Loucy (cell line): ENCODE data around the gene ABHD2.

Experiments
- H2AFZ ChIP-seq: fragments of 200-600 bp; sonication (generic); 2 replicates; pipeline ENCODE4 v1.6.0; 2016; ENCODE audit warnings: antibody characterized with exemption, mild to moderate bottlenecking, low read length, moderate library complexity
- H3F3A ChIP-seq: fragments of 200-600 bp; 2 replicates; pipeline ENCODE4 v1.6.0; 2016; ENCODE audit warnings: antibody characterized with exemption, low read depth, mild to moderate bottlenecking
- H3K27me3 ChIP-seq: fragments of 200-600 bp; sonication (generic); 2 replicates; pipeline ENCODE4 v1.6.1; 2014; ENCODE audit warnings: low read length, mild to moderate bottlenecking; ENCODE audit not compliant: insufficient read depth, poor library complexity, severe bottlenecking
- H3K36me3 ChIP-seq: fragments of 200-600 bp; sonication (generic); 2 replicates; pipeline ENCODE4 v1.6.1; 2016; ENCODE audit warnings: low read length; ENCODE audit not compliant: insufficient read depth
- H3K4me1 ChIP-seq: fragments of 200-600 bp; sonication (generic); 2 replicates; pipeline ENCODE4 v1.5.1; 2014; ENCODE audit warnings: low read length, mild to moderate bottlenecking; ENCODE audit not compliant: insufficient read depth, poor library complexity, severe bottlenecking
- H3K4me2 ChIP-seq: fragments of 200-600 bp; sonication (generic); 2 replicates; pipeline ENCODE4 v1.6.0; 2014; ENCODE audit warnings: antibody characterized with exemption, low read length, low read depth, mild to moderate bottlenecking; ENCODE audit not compliant: poor library complexity, severe bottlenecking
- H3K4me3 ChIP-seq: fragments of 200-600 bp; sonication (generic); 2 replicates; pipeline ENCODE4 v1.5.1; 2014; ENCODE audit warnings: low read length, mild to moderate bottlenecking, mixed read lengths; ENCODE audit not compliant: poor library complexity, severe bottlenecking
- H3K79me2 ChIP-seq: fragments of 200-600 bp; sonication (generic); 2 replicates; pipeline ENCODE4 v1.6.1; 2014; ENCODE audit warnings: low read length; ENCODE audit not compliant: insufficient read depth
- H3K9ac ChIP-seq: fragments of 200-600 bp; sonication (generic); 2 replicates; pipeline ENCODE4 v1.6.0; 2014; ENCODE audit warnings: mild to moderate bottlenecking, low read depth, low read length, moderate library complexity; ENCODE audit not compliant: poor library complexity, severe bottlenecking
- H3K9me2 ChIP-seq: fragments of 200-600 bp; sonication (generic); replicated peaks from 2 replicates; pipeline ENCODE4 v1.6.1; 2016; ENCODE audit warnings: low read depth, low read length, mixed read lengths
- H3K9me3 ChIP-seq: fragments of 200-600 bp; sonication (generic); 2 replicates; pipeline ENCODE4 v1.6.1; 2014; ENCODE audit warnings: mild to moderate bottlenecking, antibody characterized with exemption, low read length, low read depth; ENCODE audit not compliant: insufficient read depth
- H4K20me1 ChIP-seq: fragments of 200-600 bp; sonication (generic); 2 replicates; pipeline ENCODE4 v1.6.0; 2014; ENCODE audit warnings: antibody characterized with exemption, low read length, mild to moderate bottlenecking; ENCODE audit not compliant: insufficient read depth, poor library complexity, severe bottlenecking
- CTCF ChIP-seq: fragments of 200-600 bp; sonication (generic); conservative IDR thresholded peaks from 2 replicates; pipeline ENCODE4 v1.5.1; 2014; ENCODE audit warnings: mild to moderate bottlenecking, antibody characterized with exemption, low read length
- EZH2phosphoT487 ChIP-seq: fragments of 200-600 bp; IDR thresholded peaks from 2 replicates; pipeline ENCODE4 v1.6.1; 2018; ENCODE audit warnings: antibody characterized with exemption, mild to moderate bottlenecking, moderate library complexity, borderline replicate concordance

The ABHD2 gene

GRCh38 chr15:89221543-89221942, 133.3 kb downstream of the ABHD2 start, which contains the start of gene RLBP1:
RLBP1 (minus strand) TSS chr15:89221579; CDS start chr15:89218975, 2,604 bp downstream.
- H4K20me1 ChIP-seq, result no peaks in the 10 kb centered on the region
- no peaks in the 10 kb centered on the region for H3K36me3 ChIP-seq
- H3K27me3 ChIP-seq, result no peaks in the 10 kb centered on the region
- no peaks in the 10 kb centered on the region for H3F3A ChIP-seq
- H3K9ac ChIP-seq, result no peak within 1 kb of the TSS
- no peak within 1 kb of the TSS for H3K4me2 ChIP-seq
- no peaks in the 10 kb centered on the region for H3K79me2 ChIP-seq
- no peaks in the 10 kb centered on the region for H3K9me2 ChIP-seq
- no peaks in the 10 kb centered on the region for H3K4me1 ChIP-seq
- H3K4me3 ChIP-seq, result no peak within 1 kb of the TSS
- no peak for TF ChIP-seq EZH2phosphoT487
- no peak for TF ChIP-seq CTCF
- no peaks in the 10 kb centered on the region for H3K9me3 ChIP-seq
- no peak within 1 kb of the TSS for H2AFZ ChIP-seq

- Histone ChIP-seq H3K27me3 (no peaks in the 10 kb centered on the region), H3K9me3 (no peaks in the 10 kb centered on the region), H3K4me3 (no peak overlapping the region), H3K9me2 (no peaks in the 10 kb centered on the region), H3K4me2 (no peak overlapping the region), H3K36me3 (no peaks in the 10 kb centered on the region), H3F3A (no peaks in the 10 kb centered on the region), H4K20me1 (no peaks in the 10 kb centered on the region), H3K4me1 (no peaks in the 10 kb centered on the region), H3K79me2 (no peaks in the 10 kb centered on the region), H2AFZ (no peak overlapping the region), H3K9ac (no peak overlapping the region)
- TF ChIP-seq CTCF, result no peak
- TF ChIP-seq EZH2phosphoT487, result no peak
Measured at GRCh38 chr15:89225588-89225987, 137.3 kb downstream of the ABHD2 start.

GRCh38 chr15:89226359-89227221, 138.3 kb downstream of the ABHD2 start:
- Histone ChIP-seq H3K4me2 (no peak overlapping the region), H3K79me2 (no peaks in the 10 kb centered on the region), H4K20me1 (no peaks in the 10 kb centered on the region), H3K9me2 (no peaks in the 10 kb centered on the region), H3F3A (no peaks in the 10 kb centered on the region), H3K36me3 (no peaks in the 10 kb centered on the region), H3K9ac (no peak overlapping the region), H3K9me3 (no peaks in the 10 kb centered on the region), H3K4me1 (no peaks in the 10 kb centered on the region), H3K27me3 (no peaks in the 10 kb centered on the region), H2AFZ (no peak overlapping the region), H3K4me3 (no peak overlapping the region)
- TF ChIP-seq CTCF (no peak), EZH2phosphoT487 (no peak)
